Colonic mucosa (tissue), 4 donors: Measurements from ENCODE around the gene FUCA1. TPM values are rescaled to one million over a fixed set of nuclear protein-coding genes. Genes with fewer than 3 reads are reported as not detected.

Experiments used
- DNase-seq: peaks from one replicate; pipeline ENCODE4 v3.0.0-alpha.2; 2020
- H3K27ac ChIP-seq: fragments of 200-600 bp; one replicate; pipeline ENCODE4 v1.8.0; 2021
- H3K27me3 ChIP-seq: fragments of 200-600 bp; one replicate; pipeline ENCODE4 v1.8.0; 2021
- H3K36me3 ChIP-seq: fragments of 200-600 bp; one replicate; pipeline ENCODE4 v1.8.0; 2021
- H3K4me1 ChIP-seq: fragments of 200-600 bp; one replicate; pipeline ENCODE4 v1.8.0; 2021; ENCODE audit warnings: mild to moderate bottlenecking
- H3K4me3 ChIP-seq: fragments of 200-600 bp; one replicate; pipeline ENCODE4 v1.8.0; 2021
- H3K9ac ChIP-seq, 2 donors: one replicate each; pipeline ENCODE4 v1.7.0; 2013; ENCODE audit warnings: control low read depth in 2 of 2, low read depth in 2 of 2, low read length in 2 of 2
- H3K9me3 ChIP-seq: fragments of 200-600 bp; one replicate; pipeline ENCODE4 v1.8.0; 2021
- CTCF ChIP-seq: fragments of 200-600 bp; IDR thresholded peaks from one replicate; pipeline ENCODE4 v1.8.0; 2022; ENCODE audit warnings: antibody characterized with exemption, mild to moderate bottlenecking
- intact Hi-C: fragments of 100-400 bp; cut with DNase I; formaldehyde crosslinking; loops from one replicate; pipeline ENCODE4 v1.14.1; 2022
- total RNA-seq, 2 donors: library from RNA; stranded (reverse); fragmentation: NEBNext Ultra II Directional in 1 of 2; extraction: Animal tissue kit (Norgen Biotek cat#: 25700) in 1 of 2; gene quantifications; one replicate each; pipeline ENCODE4 v1.2.1, GENCODE V29; 2021
- donor health status: healthy.
- donor health status: DM: no; HTN: no; CAD: no.
- donor health status: DM: no; HTN: no; CAD: no.

The FUCA1 gene
- total RNA-seq, 2 donors from 2014 or later = 70.1 to 165 TPM

DNA sequence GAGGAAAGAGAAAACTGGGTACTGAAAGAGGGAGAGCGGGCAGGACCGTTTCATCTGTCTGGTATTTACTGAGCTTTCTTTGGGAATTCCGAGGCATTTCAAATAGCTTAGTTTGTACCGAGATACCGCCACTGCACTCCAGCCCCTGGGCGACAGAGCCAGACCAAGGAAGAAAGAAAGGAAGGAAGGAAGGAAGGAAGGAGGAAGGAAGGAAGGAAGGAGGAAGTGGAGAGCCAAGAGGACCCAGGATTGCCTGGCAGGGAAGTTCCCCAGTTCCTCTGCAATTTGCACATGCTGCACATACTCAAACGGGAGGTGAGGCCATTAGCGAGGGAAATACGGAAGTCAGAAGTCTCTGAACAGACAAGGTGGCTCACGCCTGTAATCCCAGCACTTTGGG is 961 bp upstream of the FUCA1 start:
- Histone ChIP-seq H3K36me3 (peaks cover 5% of the 10 kb centered on the region), H3K27ac (no peak overlapping the region), H3K9ac (peak overlapping the region; percentile 68 to 70), H3K27me3 (no peaks in the 10 kb centered on the region), H3K9me3 (no peaks in the 10 kb centered on the region), H3K4me1 (no peaks in the 10 kb centered on the region), H3K4me3 (no peak overlapping the region)
- intact Hi-C loops = loop anchor here (5.0 kb wide), 1 partner anchor 57 kb away; no protein-coding TSS in a partner anchor
- no peak for DNase-seq
- no peak for TF ChIP-seq CTCF

DNA sequence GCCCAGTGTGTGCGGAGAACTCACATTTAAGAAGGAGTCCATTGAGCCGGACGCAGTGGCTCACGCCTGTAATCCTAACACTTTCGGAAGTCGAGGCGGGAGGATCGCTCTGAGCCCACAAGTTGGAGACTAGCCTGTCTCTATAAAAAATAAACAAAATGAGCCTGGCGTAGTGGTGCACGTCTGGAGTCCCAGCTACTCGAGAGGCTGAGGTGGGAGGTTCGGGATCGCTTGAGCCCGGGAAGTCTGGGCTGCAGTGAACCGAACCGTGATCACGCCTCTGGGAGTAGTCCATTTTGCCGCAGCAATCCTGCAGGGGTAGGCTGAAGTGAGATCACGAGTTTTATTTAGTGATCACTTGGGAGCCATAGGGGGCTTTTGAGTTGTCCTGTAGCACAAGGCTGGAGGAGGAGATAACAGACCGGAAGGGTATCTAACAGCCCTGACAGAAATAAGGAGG is 497 bp upstream of the FUCA1 start:
- Histone ChIP-seq H3K4me1 (no peaks in the 10 kb centered on the region), H3K9me3 (no peaks in the 10 kb centered on the region), H3K27ac (peak overlapping the region; percentile 42), H3K36me3 (peaks cover 5% of the 10 kb centered on the region), H3K9ac (peak overlapping the region; percentile 68 to 70), H3K27me3 (no peaks in the 10 kb centered on the region), H3K4me3 (peak overlapping the region; percentile 92)
- no peak for DNase-seq
- TF ChIP-seq CTCF = peak; percentile 3
- intact Hi-C loops = loop anchor here (5.0 kb wide), 1 partner anchor 56 kb away; no protein-coding TSS in a partner anchor

GRCh38 chr1:23867542-23867894 is 572 bp downstream of the FUCA1 start:
- DNase-seq = peak; percentile 30
- intact Hi-C loops = loop anchor here (5.0 kb wide), 1 partner anchor 55 kb away; no protein-coding TSS in a partner anchor
- Histone ChIP-seq H3K27me3 (no peaks in the 10 kb centered on the region), H3K36me3 (peaks cover 5% of the 10 kb centered on the region), H3K4me1 (no peaks in the 10 kb centered on the region), H3K4me3 (peak overlapping the region; percentile 92), H3K27ac (peak overlapping the region; percentile 53), H3K9ac (peak overlapping the region; percentile 70 to 86), H3K9me3 (no peaks in the 10 kb centered on the region)
- TF ChIP-seq CTCF = no peak

DNA sequence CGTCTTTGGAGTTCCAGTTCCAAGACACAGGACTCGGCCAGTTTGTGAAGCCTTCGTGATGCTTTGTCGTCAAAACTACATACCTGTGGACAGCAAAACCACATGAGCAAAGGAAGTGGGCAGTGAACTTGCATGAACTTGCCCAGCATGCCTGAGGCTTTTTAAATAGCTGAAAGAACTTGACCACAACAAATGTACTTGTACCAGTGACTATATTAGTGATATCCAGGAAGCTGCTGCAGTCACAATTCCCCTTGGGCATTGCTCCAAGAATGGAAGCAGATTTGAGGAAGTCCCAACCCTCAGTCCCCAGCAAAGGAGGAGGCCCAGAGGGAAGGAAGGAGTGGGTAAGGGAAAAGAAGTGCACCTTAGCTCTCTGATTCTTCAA is 2.6 kb downstream of the FUCA1 start:
- no peaks in the 10 kb centered on the region for H3K4me1 ChIP-seq
- H3K27me3 ChIP-seq = no peaks in the 10 kb centered on the region
- no peak for TF ChIP-seq CTCF
- H3K36me3 ChIP-seq = peaks cover 13% of the 10 kb centered on the region
- intact Hi-C loops = loop anchor here (5.0 kb wide), 1 partner anchor 53 kb away; no protein-coding TSS in a partner anchor
- H3K27ac ChIP-seq = no peak overlapping the region
- H3K4me3 ChIP-seq = no peak overlapping the region
- H3K9ac ChIP-seq = no peak overlapping the region
- DNase-seq = peak; percentile 47
- H3K9me3 ChIP-seq = no peaks in the 10 kb centered on the region

- no peaks in the 10 kb centered on the region for H3K27me3 ChIP-seq
- H3K36me3 ChIP-seq = peaks cover 13% of the 10 kb centered on the region
- H3K4me3 ChIP-seq = no peak overlapping the region
- no peak for TF ChIP-seq CTCF
- DNase-seq = no peak
- H3K9me3 ChIP-seq = no peaks in the 10 kb centered on the region
- H3K9ac ChIP-seq = no peak overlapping the region
- H3K27ac ChIP-seq = no peak overlapping the region
- H3K4me1 ChIP-seq = no peaks in the 10 kb centered on the region
- intact Hi-C loops = loop anchor here (5.0 kb wide), 1 partner anchor 53 kb away; no protein-coding TSS in a partner anchor
These were observed 3.1 kb downstream of the FUCA1 start for GRCh38 chr1:23864801-23865542.
